SK-N-MC (cell line): ENCODE measurements around the gene RSPRY1.

Source experiments
- EZH2 ChIP-seq: fragments of 200-600 bp; sonication (generic); IDR thresholded peaks from one replicate; pipeline ENCODE4 v1.6.1; 2017; ENCODE audit warnings: antibody characterized with exemption
- FOXP2 ChIP-seq: optimal IDR thresholded peaks from 2 replicates; pipeline ENCODE3; 2011; ENCODE audit warnings: mild to moderate bottlenecking, moderate library complexity; ENCODE audit not compliant: insufficient read depth; ENCODE audit errors: extremely low read length, control extremely low read depth
- POLR2AphosphoS5 ChIP-seq: IDR thresholded peaks from 2 replicates; pipeline ENCODE4 v1.6.1; 2012; ENCODE audit warnings: mild to moderate bottlenecking, low read depth, low read length, borderline replicate concordance

DNA sequence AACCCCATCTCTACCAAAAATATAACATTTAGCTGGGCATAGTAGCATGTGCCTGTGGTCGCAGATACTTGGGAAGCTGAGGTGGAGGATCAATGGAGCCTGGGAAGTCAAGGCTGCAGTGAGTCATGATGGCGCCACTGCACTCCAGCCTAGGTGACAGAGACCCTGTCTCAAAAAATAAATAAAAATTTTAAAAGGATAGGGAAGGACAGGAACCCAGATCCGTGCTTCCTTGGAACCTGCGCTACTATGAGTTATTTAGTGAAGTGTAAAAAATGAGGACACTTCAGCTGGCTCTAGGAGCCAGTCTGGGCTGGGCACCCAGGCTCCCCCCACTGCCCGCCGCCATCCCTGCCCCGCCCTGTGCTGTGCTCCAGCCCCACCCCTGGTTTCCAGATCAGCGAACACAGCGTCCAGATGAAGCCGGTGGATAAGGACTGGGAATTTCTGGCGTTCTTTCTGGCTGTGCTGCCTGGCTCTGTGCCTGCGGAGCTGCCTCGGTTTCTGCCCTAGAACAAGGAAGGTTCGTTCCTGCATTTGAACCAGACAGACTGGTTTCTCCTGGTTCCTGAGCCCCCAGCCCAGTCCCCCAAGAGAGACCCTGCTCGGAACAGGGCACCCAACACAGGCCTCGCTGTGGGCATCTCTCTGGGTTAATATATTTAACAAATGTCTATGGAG is 79.9 kb downstream of the RSPRY1 start:
- no peak for TF ChIP-seq POLR2AphosphoS5
- TF ChIP-seq EZH2: no peak
- no peak for TF ChIP-seq FOXP2
